H9 (cell line): ENCODE data around the gene ROCK2. TPM values are rescaled to one million over a fixed set of nuclear protein-coding genes. Genes with fewer than 3 reads are reported as not detected.

Experiments
- DNase-seq: peaks from one replicate; pipeline ENCODE4 v3.0.0-alpha.2; 2017
- H2AFZ ChIP-seq: one replicate; pipeline ENCODE4 v1.6.1; 2013; ENCODE audit warnings: mild to moderate bottlenecking, low read length, control low read depth, moderate library complexity
- H2AK5ac ChIP-seq: 2 replicates; pipeline ENCODE4 v1.6.1; 2013; ENCODE audit warnings: low read length, control low read depth, mixed read lengths; ENCODE audit not compliant: insufficient read length
- H2BK120ac ChIP-seq: one replicate; pipeline ENCODE4 v1.6.1; 2013; ENCODE audit warnings: low read depth, mild to moderate bottlenecking, low read length, control low read depth, inconsistent platforms; ENCODE audit not compliant: poor library complexity, severe bottlenecking
- H2BK12ac ChIP-seq: 2 replicates; pipeline ENCODE4 v1.6.1; 2013; ENCODE audit warnings: low read length, control low read depth, mixed read lengths, low read depth; ENCODE audit not compliant: insufficient read length
- H2BK15ac ChIP-seq: 2 replicates; pipeline ENCODE4 v1.6.1; 2013; ENCODE audit warnings: low read depth, low read length, control low read depth
- H2BK20ac ChIP-seq: one replicate; pipeline ENCODE4 v1.6.1; 2013; ENCODE audit warnings: low read depth, mild to moderate bottlenecking, low read length, control low read depth, inconsistent platforms; ENCODE audit not compliant: poor library complexity, severe bottlenecking
- H2BK5ac ChIP-seq: 2 replicates; pipeline ENCODE4 v1.6.1; 2013; ENCODE audit warnings: low read length, control low read depth, mixed read lengths; ENCODE audit not compliant: insufficient read length
- H3K14ac ChIP-seq: 2 replicates; pipeline ENCODE4 v1.6.1; 2013; ENCODE audit warnings: low read length, control low read depth; ENCODE audit not compliant: insufficient read depth
- H3K18ac ChIP-seq: 2 replicates; pipeline ENCODE4 v1.6.1; 2013; ENCODE audit warnings: low read depth, mild to moderate bottlenecking, mixed read lengths, low read length, control low read depth; ENCODE audit not compliant: insufficient read length
- H3K23ac ChIP-seq: 2 replicates; pipeline ENCODE4 v1.6.1; 2013; ENCODE audit warnings: low read length, control low read depth, mixed read lengths, low read depth; ENCODE audit not compliant: insufficient read length
- H3K23me2 ChIP-seq: 2 replicates; pipeline ENCODE4 v1.6.1; 2013; ENCODE audit warnings: low read depth, mild to moderate bottlenecking, mixed read lengths, low read length, control low read depth; ENCODE audit not compliant: insufficient read length, poor library complexity, severe bottlenecking
- H3K27ac ChIP-seq: 2 replicates; pipeline ENCODE4 v1.5.1; 2013; ENCODE audit warnings: low read length, control low read depth, mixed read lengths, low read depth; ENCODE audit not compliant: insufficient read length
- H3K27me3 ChIP-seq: 2 replicates; pipeline ENCODE4 v1.6.1; 2013; ENCODE audit warnings: low read length, control low read depth, inconsistent platforms; ENCODE audit not compliant: insufficient read depth
- H3K4ac ChIP-seq: 2 replicates; pipeline ENCODE4 v1.6.1; 2013; ENCODE audit warnings: low read depth, mild to moderate bottlenecking, control low read depth, inconsistent platforms, low read length, moderate library complexity
- H3K4me1 ChIP-seq: 2 replicates; pipeline ENCODE4 v1.6.1; 2013; ENCODE audit warnings: low read length, control low read depth, inconsistent platforms; ENCODE audit not compliant: insufficient read depth
- H3K4me2 ChIP-seq: 2 replicates; pipeline ENCODE4 v1.6.1; 2013; ENCODE audit warnings: low read length, control low read depth, mixed read lengths; ENCODE audit not compliant: insufficient read length, insufficient read depth
- H3K56ac ChIP-seq: 2 replicates; pipeline ENCODE4 v1.6.1; 2013; ENCODE audit warnings: low read depth, mild to moderate bottlenecking, mixed read lengths, low read length, control low read depth; ENCODE audit not compliant: insufficient read length
- H3K79me1 ChIP-seq: 2 replicates; pipeline ENCODE4 v1.6.1; 2013; ENCODE audit warnings: low read depth, mild to moderate bottlenecking, moderate library complexity, low read length, control low read depth, inconsistent platforms; ENCODE audit not compliant: insufficient read depth, poor library complexity, severe bottlenecking
- H3K79me2 ChIP-seq: 2 replicates; pipeline ENCODE4 v1.6.1; 2013; ENCODE audit warnings: low read length, control low read depth, inconsistent platforms; ENCODE audit not compliant: insufficient read depth
- H3K9ac ChIP-seq: 2 replicates; pipeline ENCODE4 v1.6.1; 2013; ENCODE audit warnings: low read length, control low read depth, mixed read lengths; ENCODE audit not compliant: insufficient read length; ENCODE audit errors: extremely low read depth
- H3K9me3 ChIP-seq: one replicate; pipeline ENCODE4 v1.6.1; 2013; ENCODE audit warnings: low read depth, low read length, inconsistent platforms; ENCODE audit not compliant: control insufficient read depth
- H3T11ph ChIP-seq: one replicate; pipeline ENCODE4 v1.6.1; 2013; ENCODE audit warnings: mild to moderate bottlenecking, low read length, control low read depth, inconsistent platforms
- H4K20me1 ChIP-seq: one replicate; pipeline ENCODE4 v1.6.1; 2013; ENCODE audit not compliant: control insufficient read depth, insufficient read length, insufficient read depth
- H4K5ac ChIP-seq: 2 replicates; pipeline ENCODE4 v1.6.1; 2013; ENCODE audit warnings: low read depth, mild to moderate bottlenecking, mixed read lengths, low read length, control low read depth; ENCODE audit not compliant: insufficient read length
- H4K8ac ChIP-seq: replicated peaks from 2 replicates; pipeline ENCODE4 v1.6.1; 2013; ENCODE audit warnings: low read length, control low read depth, mixed read lengths, low read depth; ENCODE audit not compliant: insufficient read length
- H4K91ac ChIP-seq: 2 replicates; pipeline ENCODE4 v1.6.1; 2013; ENCODE audit warnings: low read depth, mild to moderate bottlenecking, moderate library complexity, mixed read lengths, low read length, control low read depth; ENCODE audit not compliant: insufficient read length
- H3K27ac Mint-ChIP-seq, 3 experiments: 2 replicates in 2 of 3; 3 replicates in 1 of 3; pipeline ENCODE4 v1.8.0; 2020 to 2021; ENCODE audit warnings: mixed read lengths in 3 of 3, mild to moderate bottlenecking in 1 of 3, moderate library complexity in 1 of 3
- H3K27me3 Mint-ChIP-seq: 2 replicates; pipeline ENCODE4 v1.8.0; 2021; ENCODE audit warnings: low read depth, mild to moderate bottlenecking, moderate library complexity, mixed read lengths
- H3K36me3 Mint-ChIP-seq, 3 experiments: 2 replicates in 2 of 3; 3 replicates in 1 of 3; pipeline ENCODE4 v1.8.0; 2020 to 2021; ENCODE audit warnings: low read depth in 3 of 3, mixed read lengths in 3 of 3; ENCODE audit not compliant: insufficient read depth in 1 of 3
- H3K4me1 Mint-ChIP-seq, 2 experiments: 2 replicates each; pipeline ENCODE4 v1.8.0; 2020; ENCODE audit warnings: mixed read lengths in 2 of 2
- H3K4me3 Mint-ChIP-seq, 2 experiments: 2 replicates in 1 of 2; 3 replicates in 1 of 2; pipeline ENCODE4 v1.8.0; 2020 to 2021; ENCODE audit warnings: mild to moderate bottlenecking in 2 of 2, mixed read lengths in 2 of 2, moderate library complexity in 1 of 2
- H3K9me3 Mint-ChIP-seq, 2 experiments: 2 replicates in 1 of 2; 3 replicates in 1 of 2; pipeline ENCODE4 v1.8.0; 2020; ENCODE audit warnings: mild to moderate bottlenecking in 2 of 2, mixed read lengths in 2 of 2, moderate library complexity in 1 of 2
- CTCF ChIP-seq: fragments of 200-600 bp; sonication (generic); conservative IDR thresholded peaks from 3 replicates; pipeline ENCODE4 v1.8.0; 2021; ENCODE audit warnings: antibody characterized with exemption, mild to moderate bottlenecking
- WGBS: extraction: QIAGEN DNeasy Blood & Tissue Kit; methylation state at CpG from one replicate; pipeline ENCODE4 v1.1.7; 2013; ENCODE audit warnings: missing lambda C conversion rate, low lambda C conversion rate, mixed read lengths; ENCODE audit not compliant: insufficient read length; ENCODE audit errors: extremely low coverage; 5-methylcytosine and 5-hydroxymethylcytosine counted together
- total RNA-seq: library from RNA; stranded (reverse); gene quantifications from 2 replicates; pipeline ENCODE4 v1.2.1, GENCODE V29; 2021

ROCK2 gene
- total RNA-seq, 1 experiment from 2014 or later, result 33.2 TPM

DNA sequence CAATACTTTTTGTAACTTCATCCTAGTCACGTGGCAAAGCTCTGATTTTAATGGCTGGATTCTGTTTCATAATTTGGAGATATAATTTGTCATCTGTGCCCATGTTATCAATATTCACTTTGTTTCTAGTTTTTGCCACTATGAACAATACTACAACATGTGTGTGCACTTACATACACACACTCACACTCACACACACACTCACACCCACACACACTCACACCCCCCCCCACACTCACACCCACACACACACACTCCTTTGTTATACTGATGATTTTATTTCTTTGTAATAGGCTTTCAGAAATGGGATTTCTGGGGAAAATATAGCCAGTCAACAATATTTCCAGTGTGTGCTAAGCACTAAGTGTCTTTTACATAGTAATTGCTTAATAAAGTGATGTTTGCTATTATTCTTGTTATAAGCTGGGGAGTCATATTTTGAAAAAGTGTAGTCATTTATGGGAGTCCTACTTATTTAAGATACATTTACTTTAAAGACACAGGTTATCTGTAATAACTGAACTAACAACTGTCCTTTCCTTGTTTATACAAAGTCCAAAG is 22.8 kb upstream of the ROCK2 start:
- Histone ChIP-seq H2AFZ (no peak overlapping the region), H3K4me2 (no peak overlapping the region)
- H3K4me1 Mint-ChIP-seq, result peaks cover 9 to 10% of the 10 kb centered on the region in 2 experiments

More for the DNA sequence above, 22.8 kb upstream of the ROCK2 start:
- WGBS, result no CpG with 5 or more reads among the region's 1 CpG
- Histone ChIP-seq H2BK20ac (no peak overlapping the region), H2BK12ac (no peak overlapping the region), H4K8ac (no peak overlapping the region), H3K9me3 (no peaks in the 10 kb centered on the region), H2BK5ac (no peak overlapping the region), H3K79me1 (no peaks in the 10 kb centered on the region), H3K23ac (no peak overlapping the region), H3K56ac (no peak overlapping the region), H3K9ac (no peak overlapping the region), H2BK15ac (no peak overlapping the region), H3K27me3 (no peaks in the 10 kb centered on the region), H4K20me1 (no peaks in the 10 kb centered on the region), H3K4me1 (no peaks in the 10 kb centered on the region), H3K14ac (no peak overlapping the region), H4K91ac (no peak overlapping the region), H2AK5ac (no peak overlapping the region), H3K18ac (no peak overlapping the region), H3K27ac (no peak overlapping the region), H3K23me2 (no peaks in the 10 kb centered on the region), H3T11ph (no peak overlapping the region), H4K5ac (no peak overlapping the region), H2BK120ac (no peak overlapping the region), H3K4ac (no peak overlapping the region), H3K79me2 (no peaks in the 10 kb centered on the region)
- Mint-ChIP-seq H3K9me3 (no peaks in the 10 kb centered on the region), H3K4me3 (no peak overlapping the region), H3K36me3 (no peaks in the 10 kb centered on the region), H3K27ac (no peak overlapping the region), H3K27me3 (peaks cover 2% of the 10 kb centered on the region; the same call in 1 of the 2 replicates)
- no peak for TF ChIP-seq CTCF
- no peak for DNase-seq
